Measurements from ENCODE around the gene MYD88.

The MYD88 gene

DNA sequence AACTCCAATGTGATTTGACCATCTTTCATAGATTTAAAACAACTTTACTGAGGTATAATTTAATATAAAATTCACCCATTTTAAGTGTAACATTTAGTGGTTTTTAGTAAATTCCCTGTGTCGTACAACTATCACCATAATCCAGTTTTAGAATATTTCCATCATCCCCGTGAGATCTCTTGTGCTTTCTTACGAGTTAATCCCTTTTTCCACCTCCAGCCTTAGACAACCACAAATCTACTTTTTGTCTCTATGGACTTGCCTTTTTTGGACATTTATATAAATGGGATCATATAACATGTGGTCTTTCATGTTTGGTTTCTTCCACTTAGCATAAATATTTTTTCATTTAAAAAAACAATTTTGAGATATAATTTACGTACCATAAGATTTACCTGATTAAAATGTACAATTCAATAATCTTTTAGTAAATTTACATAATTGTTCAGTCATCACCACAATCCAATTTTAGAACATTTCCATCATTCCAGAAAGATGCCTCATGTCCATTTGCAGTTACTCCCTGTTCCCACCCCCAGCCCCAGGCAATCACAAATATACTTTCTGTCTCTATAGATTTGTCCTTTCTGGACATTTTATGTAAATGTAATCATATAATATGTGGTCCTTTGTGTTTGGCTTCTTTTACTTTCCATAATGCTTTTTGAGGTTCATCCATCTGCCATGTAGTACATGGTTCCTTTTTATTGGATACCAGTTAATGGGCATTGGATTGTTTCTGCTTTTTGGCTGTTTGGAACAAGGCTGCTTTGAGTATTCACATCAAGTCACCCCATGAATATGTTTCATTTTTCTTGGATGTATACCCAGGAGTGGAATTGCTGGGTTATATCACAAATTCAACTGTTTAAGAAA is 29.9 kb downstream of the MYD88 start:
- no peak for DNase-seq

DNA sequence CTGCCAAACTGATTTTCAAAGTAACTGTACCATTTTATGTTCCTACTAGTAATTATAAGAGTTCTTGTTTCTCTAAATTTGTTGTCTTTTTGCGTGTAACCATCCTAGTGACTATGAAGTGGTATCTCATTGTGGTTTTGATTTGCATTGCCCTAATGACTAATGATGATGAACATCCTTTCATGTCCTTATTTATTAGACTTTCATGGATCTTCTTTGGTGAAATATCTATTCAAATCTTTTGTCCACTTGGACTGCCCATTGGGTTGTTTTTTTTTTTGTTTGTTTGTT is 30.5 kb downstream of the MYD88 start:
- DNase-seq, result no peak

DNA sequence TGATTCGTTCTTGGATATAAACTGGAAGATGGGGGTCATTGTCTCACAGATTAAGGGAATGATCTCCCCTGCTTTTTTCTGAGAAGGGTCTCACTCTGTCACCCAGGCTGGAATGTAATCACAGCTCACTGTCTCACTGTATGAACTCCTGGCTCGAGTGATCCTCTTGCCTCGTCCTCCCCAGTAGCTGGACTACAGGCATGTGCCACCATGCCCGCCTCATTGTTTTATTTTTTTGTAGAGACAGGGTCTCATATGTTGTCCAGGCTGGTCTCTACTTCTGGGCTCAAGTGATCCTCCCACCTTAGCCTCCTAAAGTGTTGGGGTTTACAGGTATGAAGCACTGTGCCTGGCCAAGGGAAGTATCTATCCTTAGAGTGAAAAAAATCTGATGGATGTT is 32.3 kb downstream of the MYD88 start:
- DNase-seq, result no peak

DNA sequence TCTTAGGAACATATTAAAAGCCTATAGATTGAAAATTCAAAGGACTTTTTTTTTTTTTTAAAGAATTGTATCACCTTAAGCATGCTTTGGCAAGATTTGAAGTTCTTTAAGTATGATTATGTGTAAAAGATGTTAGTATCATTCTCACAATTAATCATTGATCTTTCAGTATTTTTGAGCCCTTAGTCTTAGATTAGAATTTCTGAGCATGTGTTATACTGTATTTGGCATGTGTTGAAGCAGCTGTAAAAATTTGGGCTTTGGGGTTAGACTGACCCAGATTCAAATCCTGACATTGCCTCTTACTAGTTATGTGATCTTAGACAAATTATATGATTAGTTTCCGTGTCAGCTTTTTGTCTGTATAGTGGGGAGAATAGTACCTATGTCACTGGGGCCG is 33.2 kb downstream of the MYD88 start:
- DNase-seq, result no peak

DNA sequence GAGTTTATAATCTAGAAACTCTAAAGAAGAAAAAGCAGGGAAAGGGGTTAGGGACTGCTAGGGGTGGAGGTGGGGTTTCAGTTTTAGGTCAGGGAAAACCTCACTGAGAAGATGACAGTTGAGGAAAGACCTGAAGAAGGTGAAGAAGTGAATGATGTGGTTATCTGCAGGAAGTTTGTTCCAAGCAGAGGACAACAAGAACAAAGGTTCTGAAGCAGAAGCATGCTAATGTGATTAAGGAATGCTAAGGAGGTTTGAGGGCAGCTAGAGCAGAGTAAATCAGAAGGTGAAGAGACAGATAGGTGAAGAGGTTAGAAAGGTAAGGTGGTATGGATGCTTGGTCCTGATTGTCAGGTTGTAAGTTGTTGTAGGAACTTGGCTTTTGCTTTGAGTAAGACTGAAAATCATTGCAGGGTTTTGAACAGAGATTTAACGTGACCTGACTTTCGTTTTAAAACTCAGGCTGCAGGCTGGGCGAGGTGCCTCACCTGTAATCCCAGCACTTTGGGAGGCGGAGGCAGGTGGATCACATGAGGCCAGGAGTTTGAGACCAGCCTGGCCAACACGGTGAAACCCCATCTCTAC is 35.5 kb downstream of the MYD88 start:
- DNase-seq, result no peak

DNA sequence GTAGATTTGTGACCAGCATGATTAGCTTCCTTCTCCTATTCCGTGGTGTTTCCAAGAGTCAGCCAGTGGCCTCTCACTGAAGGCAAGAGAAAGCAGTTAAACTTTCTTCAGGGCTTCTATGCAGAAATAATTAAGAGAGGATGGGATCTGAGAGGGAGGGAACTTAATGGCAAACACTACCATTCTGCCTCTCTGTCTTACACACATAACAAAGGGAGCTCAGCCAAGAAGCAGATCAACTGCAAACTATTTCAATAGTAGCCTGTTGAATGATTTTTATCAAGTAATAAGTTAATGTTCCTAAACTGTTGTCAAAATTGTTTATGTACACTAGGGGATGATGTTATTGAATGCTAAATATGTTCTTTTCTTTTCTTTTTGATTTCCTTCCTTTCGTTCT is 38.7 kb downstream of the MYD88 start:
- no peak for DNase-seq

DNA sequence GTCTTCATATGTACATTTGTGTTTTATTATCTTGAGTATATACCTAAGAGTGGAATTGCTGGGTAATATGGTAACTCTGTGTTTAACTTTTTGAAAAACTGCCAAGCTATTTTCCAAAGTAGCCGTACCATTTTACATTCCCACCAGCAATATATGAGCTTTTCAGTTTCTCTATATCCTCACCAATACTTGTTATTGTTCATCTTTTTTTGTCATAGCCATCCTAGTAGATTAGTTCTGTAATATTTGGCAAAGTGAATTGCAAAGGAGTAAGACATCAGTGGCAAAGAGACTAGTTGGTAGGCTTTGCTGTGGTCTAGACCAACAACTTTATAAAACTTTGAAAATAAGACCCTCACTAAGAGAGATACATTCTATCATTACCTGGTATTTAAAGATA is 48.3 kb downstream of the MYD88 start:
- DNase-seq, result no peak

DNA sequence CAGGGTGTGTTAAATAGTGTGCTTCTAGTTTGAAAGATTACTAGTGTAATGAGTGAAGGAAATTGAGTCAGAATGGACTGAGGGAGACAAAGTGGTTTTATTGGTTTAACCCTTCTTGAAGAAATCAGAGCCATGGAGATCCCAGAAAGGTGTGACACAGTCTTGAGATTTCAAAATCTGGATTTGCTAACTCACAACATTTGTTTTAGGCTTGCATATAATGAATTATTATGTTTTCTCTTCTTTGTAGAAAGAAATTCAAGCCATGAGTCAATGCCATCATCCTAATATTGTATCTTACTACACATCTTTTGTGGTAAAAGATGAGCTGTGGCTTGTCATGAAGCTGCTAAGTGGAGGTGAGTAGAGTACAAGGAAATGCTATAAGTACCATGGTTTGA is 52.0 kb downstream of the MYD88 start:
- DNase-seq, result no peak

Data from activated CD4-positive, alpha-beta T cell treated with anti-CD3 and anti-CD28 coated beads, Interleukin-2, amount 50 U/mL, for 48 hours (primary cell).